ENCODE measurements around the gene DLK1. TPM values are rescaled to one million over a fixed set of nuclear protein-coding genes. Genes with fewer than 3 reads are reported as not detected.

The DLK1 gene
- polyA plus RNA-seq, 2 of the 4 experiments (the other 2 are of a cell fraction) = 0.06 TPM; not detected in 1

- Histone ChIP-seq H3K4me1 (no peaks in the 10 kb centered on the region), H3K27ac (no peak overlapping the region), H3K4me2 (no peak overlapping the region), H3K4me3 (no peak overlapping the region), H3K9me3 (no peaks in the 10 kb centered on the region)
- no peak for TF ChIP-seq NFE2L2 (conservative IDR thresholded peaks at IDR 0.05; ENCODE audit: low read length)
- TF ChIP-seq, protein P1, sequence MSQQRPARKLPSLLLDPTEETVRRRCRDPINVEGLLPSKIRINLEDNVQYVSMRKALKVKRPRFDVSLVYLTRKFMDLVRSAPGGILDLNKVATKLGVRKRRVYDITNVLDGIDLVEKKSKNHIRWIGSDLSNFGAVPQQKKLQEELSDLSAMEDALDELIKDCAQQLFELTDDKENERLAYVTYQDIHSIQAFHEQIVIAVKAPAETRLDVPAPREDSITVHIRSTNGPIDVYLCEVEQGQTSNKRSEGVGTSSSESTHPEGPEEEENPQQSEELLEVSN (IDR thresholded peaks at IDR 0.05; ENCODE audit: borderline replicate concordance, low read depth) = no peak
- TF ChIP-seq FOSL2 (IDR thresholded peaks at IDR 0.05) = no peak
- TF ChIP-seq FOSL2 (CRISPR knock-in tag; IDR thresholded peaks at IDR 0.05) = no peak
- TF ChIP-seq, protein P2, sequence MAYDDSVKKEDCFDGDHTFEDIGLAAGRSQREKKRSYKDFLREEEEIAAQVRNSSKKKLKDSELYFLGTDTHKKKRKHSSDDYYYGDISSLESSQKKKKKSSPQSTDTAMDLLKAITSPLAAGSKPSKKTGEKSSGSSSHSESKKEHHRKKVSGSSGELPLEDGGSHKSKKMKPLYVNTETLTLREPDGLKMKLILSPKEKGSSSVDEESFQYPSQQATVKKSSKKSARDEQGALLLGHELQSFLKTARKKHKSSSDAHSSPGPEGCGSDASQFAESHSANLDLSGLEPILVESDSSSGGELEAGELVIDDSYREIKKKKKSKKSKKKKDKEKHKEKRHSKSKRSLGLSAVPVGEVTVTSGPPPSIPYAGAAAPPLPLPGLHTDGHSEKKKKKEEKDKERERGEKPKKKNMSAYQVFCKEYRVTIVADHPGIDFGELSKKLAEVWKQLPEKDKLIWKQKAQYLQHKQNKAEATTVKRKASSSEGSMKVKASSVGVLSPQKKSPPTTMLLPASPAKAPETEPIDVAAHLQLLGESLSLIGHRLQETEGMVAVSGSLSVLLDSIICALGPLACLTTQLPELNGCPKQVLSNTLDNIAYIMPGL (CRISPR knock-in tag; IDR thresholded peaks at IDR 0.05; ENCODE audit: borderline replicate concordance) = no peak
- no peak for TF ChIP-seq JUNB (IDR thresholded peaks at IDR 0.05)
- no peak for TF ChIP-seq ZFP36 (IDR thresholded peaks at IDR 0.05; ENCODE audit: borderline replicate concordance, partially characterized antibody)
- TF ChIP-seq KDM5A (IDR thresholded peaks at IDR 0.05) = no peak
- TF ChIP-seq JUN (IDR thresholded peaks at IDR 0.05) = no peak
- no peak for TF ChIP-seq BHLHE40 (IDR thresholded peaks at IDR 0.05; ENCODE audit: low read depth, low read length)
- no peak for TF ChIP-seq FOSB (CRISPR knock-in tag; IDR thresholded peaks at IDR 0.05)
- TF ChIP-seq, protein P3, sequence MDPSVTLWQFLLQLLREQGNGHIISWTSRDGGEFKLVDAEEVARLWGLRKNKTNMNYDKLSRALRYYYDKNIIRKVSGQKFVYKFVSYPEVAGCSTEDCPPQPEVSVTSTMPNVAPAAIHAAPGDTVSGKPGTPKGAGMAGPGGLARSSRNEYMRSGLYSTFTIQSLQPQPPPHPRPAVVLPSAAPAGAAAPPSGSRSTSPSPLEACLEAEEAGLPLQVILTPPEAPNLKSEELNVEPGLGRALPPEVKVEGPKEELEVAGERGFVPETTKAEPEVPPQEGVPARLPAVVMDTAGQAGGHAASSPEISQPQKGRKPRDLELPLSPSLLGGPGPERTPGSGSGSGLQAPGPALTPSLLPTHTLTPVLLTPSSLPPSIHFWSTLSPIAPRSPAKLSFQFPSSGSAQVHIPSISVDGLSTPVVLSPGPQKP (IDR thresholded peaks at IDR 0.05; ENCODE audit: low read depth, low read length) = no peak
- TF ChIP-seq ZC3H11A (IDR thresholded peaks at IDR 0.05) = no peak
- TF ChIP-seq ESRRA (IDR thresholded peaks at IDR 0.05; ENCODE audit: borderline replicate concordance, low read length) = no peak
- TF ChIP-seq, protein P4, sequence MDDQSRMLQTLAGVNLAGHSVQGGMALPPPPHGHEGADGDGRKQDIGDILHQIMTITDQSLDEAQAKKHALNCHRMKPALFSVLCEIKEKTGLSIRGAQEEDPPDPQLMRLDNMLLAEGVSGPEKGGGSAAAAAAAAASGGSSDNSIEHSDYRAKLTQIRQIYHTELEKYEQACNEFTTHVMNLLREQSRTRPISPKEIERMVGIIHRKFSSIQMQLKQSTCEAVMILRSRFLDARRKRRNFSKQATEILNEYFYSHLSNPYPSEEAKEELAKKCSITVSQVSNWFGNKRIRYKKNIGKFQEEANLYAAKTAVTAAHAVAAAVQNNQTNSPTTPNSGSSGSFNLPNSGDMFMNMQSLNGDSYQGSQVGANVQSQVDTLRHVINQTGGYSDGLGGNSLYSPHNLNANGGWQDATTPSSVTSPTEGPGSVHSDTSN (IDR thresholded peaks at IDR 0.05) = no peak
- TF ChIP-seq MAX (IDR thresholded peaks at IDR 0.05) = no peak
- TF ChIP-seq CEBPB (IDR thresholded peaks at IDR 0.05) = no peak
- TF ChIP-seq PHF8 (IDR thresholded peaks at IDR 0.05; ENCODE audit: borderline replicate concordance, low read depth) = no peak
- TF ChIP-seq, protein P5, sequence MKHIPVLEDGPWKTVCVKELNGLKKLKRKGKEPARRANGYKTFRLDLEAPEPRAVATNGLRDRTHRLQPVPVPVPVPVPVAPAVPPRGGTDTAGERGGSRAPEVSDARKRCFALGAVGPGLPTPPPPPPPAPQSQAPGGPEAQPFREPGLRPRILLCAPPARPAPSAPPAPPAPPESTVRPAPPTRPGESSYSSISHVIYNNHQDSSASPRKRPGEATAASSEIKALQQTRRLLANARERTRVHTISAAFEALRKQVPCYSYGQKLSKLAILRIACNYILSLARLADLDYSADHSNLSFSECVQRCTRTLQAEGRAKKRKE (CRISPR knock-in tag; IDR thresholded peaks at IDR 0.05; ENCODE audit: low read depth) = no peak
- no peak for TF ChIP-seq RARB (CRISPR knock-in tag; IDR thresholded peaks at IDR 0.05)
- TF ChIP-seq RFX5 (IDR thresholded peaks at IDR 0.05) = no peak
- POLR2A ChIA-PET = no interaction called here
- FAIRE-seq (no peak), ATAC-seq (no peak), DNase-seq (ENCODE audit: low read depth in 1 of 2, low spot score in 1 of 2) (no peak)
- WGBS (ENCODE audit: missing lambda C conversion rate) = 46% methylated on average over 7 of the region's 7 CpGs
- CTCF ChIA-PET = interaction anchor here (1.0 to 1.5 kb wide), 4 partner anchors 16 to 313 kb away, joined by 3 to 4 read pairs (median 3); no protein-coding TSS in a partner anchor
Measured at GRCh38 chr14:100729982-100730381, 3.3 kb downstream of the DLK1 start.

GRCh38 chr14:100730581-100730980 is 3.9 kb downstream of the DLK1 start:
- 34% methylated on average over 15 of the region's 15 CpGs for WGBS (ENCODE audit: missing lambda C conversion rate)
- DNase-seq (ENCODE audit: low read depth in 1 of 2, low spot score in 1 of 2) = no peak
- Histone ChIP-seq H3K27ac (no peak overlapping the region), H3K4me3 (no peak overlapping the region), H3K9me3 (no peaks in the 10 kb centered on the region), H3K4me1 (no peaks in the 10 kb centered on the region), H3K4me2 (no peak overlapping the region)
- ChIA-PET CTCF (interaction anchor here (0.9 to 1.8 kb wide), 4 partner anchors 23 to 345 kb away, joined by 3 to 4 read pairs (median 3); no protein-coding TSS in a partner anchor), POLR2A (no interaction called here)
- TF ChIP-seq, protein P2 (CRISPR knock-in tag; IDR thresholded peaks at IDR 0.05; ENCODE audit: borderline replicate concordance) = no peak
- no peak for TF ChIP-seq RFX5 (IDR thresholded peaks at IDR 0.05)
- TF ChIP-seq MAFK (IDR thresholded peaks at IDR 0.05; ENCODE audit: partially characterized antibody) = no peak
- TF ChIP-seq ZFP36 (IDR thresholded peaks at IDR 0.05; ENCODE audit: borderline replicate concordance, partially characterized antibody) = no peak
- TF ChIP-seq MYC (IDR thresholded peaks at IDR 0.05; ENCODE audit: borderline replicate concordance, low read length) = no peak
- no peak for FAIRE-seq
- ATAC-seq = no peak

All from A549 (cell line).